Measurements from ENCODE around the gene SNN.

The SNN gene

GRCh38 chr16:11712122-11712521, 43.9 kb downstream of the SNN start:
- no peak for DNase-seq (ENCODE audit: low read depth in 2 of 2)
- H3K4me3 ChIP-seq (replicated peaks in 1 of 2; ENCODE audit: low read depth in 2 of 2, low read length in 2 of 2), result no peak overlapping the region
- no peak for TF ChIP-seq CTCF (IDR thresholded peaks at IDR 0.05; ENCODE audit: low read depth, low read length)

- no peak for TF ChIP-seq CTCF (IDR thresholded peaks at IDR 0.05; ENCODE audit: low read depth, low read length)
- DNase-seq (ENCODE audit: low read depth in 2 of 2), result no peak
- no peak overlapping the region for H3K4me3 ChIP-seq (replicated peaks in 1 of 2; ENCODE audit: low read depth in 2 of 2, low read length in 2 of 2)
Measured at GRCh38 chr16:11715246-11715947, 47.1 kb downstream of the SNN start.

- no peak overlapping the region for H3K4me3 ChIP-seq (replicated peaks in 1 of 2; ENCODE audit: low read depth in 2 of 2, low read length in 2 of 2)
- no peak for DNase-seq (ENCODE audit: low read depth in 2 of 2)
- no peak for TF ChIP-seq CTCF (IDR thresholded peaks at IDR 0.05; ENCODE audit: low read depth, low read length)
Measured at GRCh38 chr16:11716336-11716735, 48.1 kb downstream of the SNN start.

GRCh38 chr16:11717811-11718210, 49.6 kb downstream of the SNN start:
- TF ChIP-seq CTCF (IDR thresholded peaks at IDR 0.05; ENCODE audit: low read depth, low read length), result no peak
- no peak for DNase-seq (ENCODE audit: low read depth in 2 of 2)
- no peak overlapping the region for H3K4me3 ChIP-seq (replicated peaks in 1 of 2; ENCODE audit: low read depth in 2 of 2, low read length in 2 of 2)

GRCh38 chr16:11719171-11719570, 50.9 kb downstream of the SNN start:
- TF ChIP-seq CTCF (IDR thresholded peaks at IDR 0.05; ENCODE audit: low read depth, low read length), result no peak
- no peak for DNase-seq (ENCODE audit: low read depth in 2 of 2)
- no peak overlapping the region for H3K4me3 ChIP-seq (replicated peaks in 1 of 2; ENCODE audit: low read depth in 2 of 2, low read length in 2 of 2)

GRCh38 chr16:11719762-11720161, 51.5 kb downstream of the SNN start:
- no peak for TF ChIP-seq CTCF (IDR thresholded peaks at IDR 0.05; ENCODE audit: low read depth, low read length)
- DNase-seq (ENCODE audit: low read depth in 2 of 2), result no peak
- no peak overlapping the region for H3K4me3 ChIP-seq (replicated peaks in 1 of 2; ENCODE audit: low read depth in 2 of 2, low read length in 2 of 2)

All from cardiac fibroblast (primary cell).